ENCODE measurements around the gene RAPGEF5. TPM values are rescaled to one million over a fixed set of nuclear protein-coding genes. Genes with fewer than 3 reads are reported as not detected.

The RAPGEF5 gene
- total and polyA plus RNA-seq, 2 donors (not counting 3 experiments of a cell fraction or from before 2014, with no cell fraction given), result 10.0 to 43.2 TPM

GRCh38 chr7:22387583-22387982, 30.6 kb upstream of the RAPGEF5 start:
- DNase-seq (ENCODE audit: low read depth, low spot score) (no peak), FAIRE-seq (no peak)
- no TSS peak for BruUV-seq (replicated peaks)
- Histone ChIP-seq H2AFZ (ENCODE audit: low read depth, low read length) (no peak overlapping the region), H3K79me2 (ENCODE audit: control insufficient read depth, insufficient read depth, low read length) (no peaks in the 10 kb centered on the region), H3K4me2 (ENCODE audit: insufficient read depth, low read length) (no peak overlapping the region), H3K4me1 (ENCODE audit: control insufficient read depth, extremely low read depth, insufficient read depth, low read length) (peaks cover 14% of the 10 kb centered on the region), H3K36me3 (ENCODE audit: control insufficient read depth in 2 of 2, extremely low read depth in 1 of 2, insufficient read depth in 2 of 2, low read length in 2 of 2) (no peaks in the 10 kb centered on the region), H3K27me3 (ENCODE audit: control insufficient read depth in 2 of 2, insufficient read depth in 2 of 2, low read length in 2 of 2) (no peaks in the 10 kb centered on the region), H3K9ac (replicated peaks; ENCODE audit: extremely low read depth, insufficient read depth, low read length) (no peak overlapping the region), H4K20me1 (replicated peaks; ENCODE audit: control insufficient read depth, extremely low read depth, insufficient read depth, low read length) (no peaks in the 10 kb centered on the region), H3K4me3 (replicated peaks in 1 of 3; ENCODE audit: insufficient read depth in 1 of 3, low read depth in 1 of 3, low read length in 3 of 3) (no peak overlapping the region), H3K27ac (ENCODE audit: insufficient read depth, low read depth, low read length) (no peak overlapping the region), H3K9me1 (replicated peaks; ENCODE audit: control insufficient read depth, extremely low read depth, insufficient read depth, low read length) (no peaks in the 10 kb centered on the region), H3K9me3 (replicated peaks; ENCODE audit: control insufficient read depth, insufficient read depth, low read length) (no peaks in the 10 kb centered on the region)
- TF ChIP-seq, protein P1, sequence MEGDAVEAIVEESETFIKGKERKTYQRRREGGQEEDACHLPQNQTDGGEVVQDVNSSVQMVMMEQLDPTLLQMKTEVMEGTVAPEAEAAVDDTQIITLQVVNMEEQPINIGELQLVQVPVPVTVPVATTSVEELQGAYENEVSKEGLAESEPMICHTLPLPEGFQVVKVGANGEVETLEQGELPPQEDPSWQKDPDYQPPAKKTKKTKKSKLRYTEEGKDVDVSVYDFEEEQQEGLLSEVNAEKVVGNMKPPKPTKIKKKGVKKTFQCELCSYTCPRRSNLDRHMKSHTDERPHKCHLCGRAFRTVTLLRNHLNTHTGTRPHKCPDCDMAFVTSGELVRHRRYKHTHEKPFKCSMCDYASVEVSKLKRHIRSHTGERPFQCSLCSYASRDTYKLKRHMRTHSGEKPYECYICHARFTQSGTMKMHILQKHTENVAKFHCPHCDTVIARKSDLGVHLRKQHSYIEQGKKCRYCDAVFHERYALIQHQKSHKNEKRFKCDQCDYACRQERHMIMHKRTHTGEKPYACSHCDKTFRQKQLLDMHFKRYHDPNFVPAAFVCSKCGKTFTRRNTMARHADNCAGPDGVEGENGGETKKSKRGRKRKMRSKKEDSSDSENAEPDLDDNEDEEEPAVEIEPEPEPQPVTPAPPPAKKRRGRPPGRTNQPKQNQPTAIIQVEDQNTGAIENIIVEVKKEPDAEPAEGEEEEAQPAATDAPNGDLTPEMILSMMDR (IDR thresholded peaks at IDR 0.05; ENCODE audit: extremely low read depth in 1 of 2, insufficient read depth in 1 of 2, low read depth in 1 of 2, low read length in 2 of 2), result no peak
- TF ChIP-seq EZH2 (IDR thresholded peaks at IDR 0.05; ENCODE audit: borderline replicate concordance, low read depth, low read length, severe bottlenecking), result no peak
- no peak for TF ChIP-seq FOS (IDR thresholded peaks at IDR 0.05; ENCODE audit: borderline replicate concordance, insufficient read depth, low read length)
- no peak for TF ChIP-seq MYC (IDR thresholded peaks at IDR 0.05; ENCODE audit: low read depth, low read length)
- no peak for TF ChIP-seq GATA2 (IDR thresholded peaks at IDR 0.05; ENCODE audit: insufficient read depth, insufficient read length, low read depth, low read length)
- dilution Hi-C loops (cut with MboI; ENCODE audit: extremely low pct_ligation_motif_present, low sequenced_read_pairs), result no loop called here
- ChIA-PET POLR2A (no interaction called here), CTCF (no interaction called here)
- intact Hi-C loops (cut with micrococcal nuclease), result no loop called here

DNA sequence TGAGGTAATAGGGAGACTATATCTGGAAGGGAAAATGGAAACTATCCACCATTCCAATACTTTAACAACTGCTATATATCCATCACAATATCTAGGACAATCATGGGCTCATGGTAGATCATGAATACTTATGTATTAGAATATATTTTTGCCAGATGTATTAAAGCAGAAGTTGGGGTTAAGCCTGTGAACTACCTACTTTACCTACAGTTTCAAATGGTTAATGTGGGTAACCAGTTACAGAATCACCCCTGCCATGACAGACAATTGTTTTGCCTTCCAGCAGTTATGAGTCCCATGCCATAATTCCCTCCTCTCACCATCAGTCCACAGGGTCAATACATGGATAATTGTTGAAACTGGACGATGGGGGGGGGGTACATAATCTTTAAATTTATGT, 29.9 kb upstream of the RAPGEF5 start:
- H3K4me2 ChIP-seq (ENCODE audit: insufficient read depth, low read length), result no peak overlapping the region
- no peak overlapping the region for H3K9ac ChIP-seq (replicated peaks; ENCODE audit: extremely low read depth, insufficient read depth, low read length)
- POLR2A ChIA-PET, result no interaction called here
- H3K9me3 ChIP-seq (replicated peaks; ENCODE audit: control insufficient read depth, insufficient read depth, low read length), result no peaks in the 10 kb centered on the region
- H3K9me1 ChIP-seq (replicated peaks; ENCODE audit: control insufficient read depth, extremely low read depth, insufficient read depth, low read length), result no peaks in the 10 kb centered on the region
- no TSS peak for BruUV-seq (replicated peaks)
- no peaks in the 10 kb centered on the region for H3K27me3 ChIP-seq (ENCODE audit: control insufficient read depth in 2 of 2, insufficient read depth in 2 of 2, low read length in 2 of 2)
- H2AFZ ChIP-seq (ENCODE audit: low read depth, low read length), result no peak overlapping the region
- no peaks in the 10 kb centered on the region for H3K36me3 ChIP-seq (ENCODE audit: control insufficient read depth in 2 of 2, extremely low read depth in 1 of 2, insufficient read depth in 2 of 2, low read length in 2 of 2)
- no peak overlapping the region for H3K4me3 ChIP-seq (replicated peaks in 1 of 3; ENCODE audit: insufficient read depth in 1 of 3, low read depth in 1 of 3, low read length in 3 of 3)
- DNase-seq (ENCODE audit: low read depth, low spot score), result no peak
- intact Hi-C loops (cut with micrococcal nuclease), result no loop called here
- no peaks in the 10 kb centered on the region for H3K79me2 ChIP-seq (ENCODE audit: control insufficient read depth, insufficient read depth, low read length)
- CTCF ChIA-PET, result interaction anchor here (0.9 kb wide), 1 partner anchor 22 kb away, joined by 3 read pairs; no protein-coding TSS in a partner anchor
- no peak overlapping the region for H3K27ac ChIP-seq (ENCODE audit: insufficient read depth, low read depth, low read length)
- no peaks in the 10 kb centered on the region for H4K20me1 ChIP-seq (replicated peaks; ENCODE audit: control insufficient read depth, extremely low read depth, insufficient read depth, low read length)
- TF ChIP-seq JUN (IDR thresholded peaks at IDR 0.05; ENCODE audit: borderline replicate concordance, insufficient read depth, insufficient read length, low read depth), result no peak
- TF ChIP-seq FOS (IDR thresholded peaks at IDR 0.05; ENCODE audit: borderline replicate concordance, insufficient read depth, low read length), result no peak
- no peak for TF ChIP-seq GATA2 (IDR thresholded peaks at IDR 0.05; ENCODE audit: insufficient read depth, insufficient read length, low read depth, low read length)
- TF ChIP-seq, protein P1 (IDR thresholded peaks at IDR 0.05; ENCODE audit: extremely low read depth in 1 of 2, insufficient read depth in 1 of 2, low read depth in 1 of 2, low read length in 2 of 2), result no peak
- TF ChIP-seq MYC (IDR thresholded peaks at IDR 0.05; ENCODE audit: low read depth, low read length), result no peak
- TF ChIP-seq POLR2AphosphoS5 (IDR thresholded peaks at IDR 0.05; ENCODE audit: insufficient read depth, low read depth, low read length), result no peak
- TF ChIP-seq EZH2 (IDR thresholded peaks at IDR 0.05; ENCODE audit: borderline replicate concordance, low read depth, low read length, severe bottlenecking), result no peak
- no peak for TF ChIP-seq MAX (IDR thresholded peaks at IDR 0.05; ENCODE audit: insufficient read depth, insufficient read length)
- TF ChIP-seq POLR2A (IDR thresholded peaks at IDR 0.05; ENCODE audit: low read depth, low read length), result no peak
- no peak for FAIRE-seq
- dilution Hi-C loops (cut with MboI; ENCODE audit: extremely low pct_ligation_motif_present, low sequenced_read_pairs), result no loop called here
- H3K4me1 ChIP-seq (ENCODE audit: control insufficient read depth, extremely low read depth, insufficient read depth, low read length), result peaks cover 14% of the 10 kb centered on the region

Measured in endothelial cell of umbilical vein (primary cell).